ENCODE results near the gene C1QA.

C1QA gene, protein sequence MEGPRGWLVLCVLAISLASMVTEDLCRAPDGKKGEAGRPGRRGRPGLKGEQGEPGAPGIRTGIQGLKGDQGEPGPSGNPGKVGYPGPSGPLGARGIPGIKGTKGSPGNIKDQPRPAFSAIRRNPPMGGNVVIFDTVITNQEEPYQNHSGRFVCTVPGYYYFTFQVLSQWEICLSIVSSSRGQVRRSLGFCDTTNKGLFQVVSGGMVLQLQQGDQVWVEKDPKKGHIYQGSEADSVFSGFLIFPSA

DNA sequence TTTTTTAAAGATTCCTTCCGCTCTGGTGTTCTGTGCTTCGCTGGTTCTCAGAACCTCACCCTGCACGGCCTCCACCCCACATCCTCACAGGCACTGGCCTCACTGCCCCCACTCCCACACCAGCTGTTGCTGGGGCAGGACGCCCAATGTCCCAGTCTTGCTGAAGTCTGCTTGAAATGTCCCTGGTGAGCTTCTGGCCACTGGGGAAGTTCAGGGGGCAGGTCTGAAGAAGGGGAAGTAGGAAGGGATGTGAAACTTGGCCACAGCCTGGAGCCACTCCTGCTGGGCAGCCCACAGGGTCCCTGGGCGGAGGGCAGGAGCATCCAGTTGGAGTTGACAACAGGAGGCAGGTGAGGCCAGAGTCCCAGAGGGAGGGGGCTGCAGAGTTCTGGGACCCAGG is at the start of gene C1QA:
Gene C1QA (plus strand): TSS at position 276 of the 400 bp plus-strand sequence. CDS start 989 bp downstream, outside the sequence.
- DNase-seq (ENCODE audit: low spot score) (no peak), FAIRE-seq (no peak)

DNA sequence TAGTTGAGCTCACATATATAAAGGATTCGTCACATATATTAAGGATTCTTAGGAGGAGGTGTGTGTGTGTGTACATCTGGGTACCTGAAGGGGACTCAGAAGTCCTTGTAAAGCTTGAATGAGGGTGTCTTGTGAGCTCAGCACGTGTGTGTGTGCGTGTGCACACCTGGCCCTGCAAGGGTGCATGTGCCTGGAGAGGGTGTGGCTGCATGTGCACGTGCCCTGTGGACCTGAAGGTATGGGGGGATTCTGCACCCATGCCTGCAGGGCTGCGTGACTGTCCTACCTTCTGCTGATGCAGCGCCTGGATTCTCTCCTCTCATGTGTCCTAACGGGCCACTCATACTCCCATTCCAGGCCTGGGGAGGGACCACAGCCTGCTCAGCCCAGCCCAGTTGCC is 49.2 kb upstream of the C1QA start:
- FAIRE-seq, result no peak
- DNase-seq (ENCODE audit: low spot score), result no peak

DNA sequence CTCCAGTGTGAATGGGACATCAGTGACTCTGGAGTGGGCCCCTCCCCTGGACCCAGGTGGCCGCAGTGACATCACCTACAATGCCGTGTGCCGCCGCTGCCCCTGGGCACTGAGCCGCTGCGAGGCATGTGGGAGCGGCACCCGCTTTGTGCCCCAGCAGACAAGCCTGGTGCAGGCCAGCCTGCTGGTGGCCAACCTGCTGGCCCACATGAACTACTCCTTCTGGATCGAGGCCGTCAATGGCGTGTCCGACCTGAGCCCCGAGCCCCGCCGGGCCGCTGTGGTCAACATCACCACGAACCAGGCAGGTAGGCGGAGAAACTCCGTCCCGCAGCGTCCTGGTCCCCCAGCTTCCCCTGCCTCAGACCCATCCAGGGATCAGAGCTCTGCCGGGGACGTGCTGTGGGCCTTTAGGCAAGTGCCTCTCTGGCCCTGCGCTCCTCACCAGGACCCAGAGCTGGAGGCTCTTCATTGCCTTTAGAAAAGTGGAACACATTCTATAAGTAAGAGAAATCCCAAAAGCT is 47.5 kb upstream of the C1QA start:
- DNase-seq (ENCODE audit: low spot score) (no peak), FAIRE-seq (no peak)

DNA sequence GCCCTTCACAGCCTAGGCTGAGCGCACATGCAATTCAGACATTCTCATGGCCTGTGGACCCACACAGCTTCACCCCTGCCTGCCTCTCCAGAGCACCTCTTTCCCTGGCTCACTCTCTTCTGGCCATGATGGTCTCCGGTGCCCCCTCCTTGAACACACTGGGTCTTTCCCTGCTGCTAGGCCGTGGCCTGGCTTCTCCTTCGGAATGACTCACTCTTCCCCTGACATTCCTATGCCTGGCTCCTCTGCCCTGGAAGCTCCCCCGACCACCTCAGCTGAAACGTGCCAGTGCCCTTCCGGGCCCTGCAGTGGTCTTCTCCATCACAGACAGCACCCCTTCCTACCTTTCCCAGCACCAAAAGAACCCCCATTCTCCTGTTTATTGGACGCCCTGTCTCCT is 44.9 kb upstream of the C1QA start:
- DNase-seq (ENCODE audit: low spot score), result peak; percentile 28
- no peak for FAIRE-seq

DNA sequence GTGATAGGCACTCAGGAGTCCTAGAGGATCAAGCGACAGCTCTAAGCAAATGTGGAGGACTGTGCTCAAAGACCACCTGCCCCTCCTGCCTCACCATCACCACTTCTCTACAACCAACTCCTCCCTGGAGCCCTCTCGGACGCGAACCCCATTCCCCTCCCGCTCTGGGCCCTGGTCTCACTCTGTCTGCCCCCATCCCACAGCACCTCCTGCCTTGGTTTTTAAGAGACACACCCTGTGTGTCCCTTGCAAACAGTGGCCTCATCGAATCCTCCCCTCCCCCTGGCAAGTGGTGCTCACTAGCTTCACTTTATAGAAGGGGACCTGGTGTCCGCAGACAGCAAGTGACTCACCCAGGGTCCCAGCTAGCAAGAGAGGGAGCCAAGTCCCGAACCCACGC is 44.4 kb upstream of the C1QA start:
- no peak for FAIRE-seq
- DNase-seq (ENCODE audit: low spot score), result no peak

DNA sequence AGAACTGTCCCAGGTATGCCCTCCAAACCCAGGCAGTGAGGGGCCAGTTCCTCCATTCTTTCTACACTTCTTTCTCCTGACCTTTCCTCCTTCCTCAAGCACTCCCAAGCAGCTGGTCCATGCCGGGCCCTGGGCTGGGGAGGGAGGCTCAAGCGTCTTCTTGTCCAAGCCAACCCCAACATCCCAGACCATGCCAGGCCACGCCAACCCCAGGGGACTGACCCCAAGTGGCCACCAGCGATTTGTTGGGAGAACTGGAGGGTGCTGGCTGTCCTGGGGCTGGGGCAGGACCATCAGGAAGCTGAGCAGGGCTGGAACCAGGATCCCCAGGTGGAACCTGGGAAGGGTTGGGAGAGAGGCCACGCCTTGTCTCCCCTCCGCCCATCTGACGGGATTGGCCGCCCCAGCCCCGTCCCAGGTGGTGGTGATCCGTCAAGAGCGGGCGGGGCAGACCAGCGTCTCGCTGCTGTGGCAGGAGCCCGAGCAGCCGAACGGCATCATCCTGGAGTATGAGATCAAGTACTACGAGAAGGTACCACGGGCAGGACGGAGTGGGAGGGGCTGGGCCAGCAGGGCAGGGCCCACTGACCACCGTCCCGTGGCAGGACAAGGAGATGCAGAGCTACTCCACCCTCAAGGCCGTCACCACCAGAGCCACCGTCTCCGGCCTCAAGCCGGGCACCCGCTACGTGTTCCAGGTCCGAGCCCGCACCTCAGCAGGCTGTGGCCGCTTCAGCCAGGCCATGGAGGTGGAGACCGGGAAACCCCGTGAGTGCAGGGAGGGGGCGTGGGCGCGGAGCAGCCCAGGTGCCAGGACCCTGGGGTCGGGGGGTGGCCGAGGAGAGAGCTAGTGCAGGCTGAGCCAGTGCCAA is 43.3 kb upstream of the C1QA start:
- DNase-seq (ENCODE audit: low spot score), result no peak
- no peak for FAIRE-seq

DNA sequence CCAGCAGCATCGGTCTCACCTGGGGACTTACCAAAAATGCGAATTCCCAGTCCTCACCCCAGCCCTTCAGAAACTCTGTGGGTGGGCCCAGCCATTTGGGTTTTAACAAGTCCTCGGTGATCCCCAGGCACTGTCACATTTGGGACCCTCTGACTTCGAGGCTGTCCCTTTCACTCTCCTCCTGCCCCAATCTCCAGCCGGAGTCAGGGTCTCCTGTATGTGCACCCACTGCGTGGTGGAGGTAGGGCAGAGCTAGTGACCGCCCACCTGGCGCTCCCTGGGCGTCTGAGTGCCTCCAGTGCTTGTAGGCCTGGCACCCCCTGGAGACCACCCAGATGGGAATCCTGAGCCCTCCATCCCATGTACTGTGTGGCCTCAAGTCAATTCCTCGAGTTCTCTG is 42.0 kb upstream of the C1QA start:
- FAIRE-seq, result no peak

DNA sequence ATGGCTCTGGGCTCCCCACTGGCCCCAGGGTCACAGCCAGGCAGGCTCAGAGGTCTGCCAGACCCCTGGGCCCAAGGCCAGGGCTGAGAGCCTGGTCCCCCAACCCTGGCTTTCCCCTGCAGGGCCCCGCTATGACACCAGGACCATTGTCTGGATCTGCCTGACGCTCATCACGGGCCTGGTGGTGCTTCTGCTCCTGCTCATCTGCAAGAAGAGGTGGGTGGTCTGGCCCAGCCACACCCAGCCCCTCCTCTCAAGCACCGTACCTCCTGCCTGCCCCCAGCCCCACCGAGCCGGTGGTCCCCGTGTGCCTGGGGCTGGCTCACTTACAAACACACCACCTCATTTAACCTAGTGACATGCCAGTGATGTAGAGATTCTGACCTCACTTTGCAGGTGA is 41.3 kb upstream of the C1QA start:
- FAIRE-seq (no peak), DNase-seq (ENCODE audit: low spot score) (no peak)

More for the DNA sequence above, 42.0 kb upstream of the C1QA start:
- no peak for DNase-seq (ENCODE audit: low spot score)

DNA sequence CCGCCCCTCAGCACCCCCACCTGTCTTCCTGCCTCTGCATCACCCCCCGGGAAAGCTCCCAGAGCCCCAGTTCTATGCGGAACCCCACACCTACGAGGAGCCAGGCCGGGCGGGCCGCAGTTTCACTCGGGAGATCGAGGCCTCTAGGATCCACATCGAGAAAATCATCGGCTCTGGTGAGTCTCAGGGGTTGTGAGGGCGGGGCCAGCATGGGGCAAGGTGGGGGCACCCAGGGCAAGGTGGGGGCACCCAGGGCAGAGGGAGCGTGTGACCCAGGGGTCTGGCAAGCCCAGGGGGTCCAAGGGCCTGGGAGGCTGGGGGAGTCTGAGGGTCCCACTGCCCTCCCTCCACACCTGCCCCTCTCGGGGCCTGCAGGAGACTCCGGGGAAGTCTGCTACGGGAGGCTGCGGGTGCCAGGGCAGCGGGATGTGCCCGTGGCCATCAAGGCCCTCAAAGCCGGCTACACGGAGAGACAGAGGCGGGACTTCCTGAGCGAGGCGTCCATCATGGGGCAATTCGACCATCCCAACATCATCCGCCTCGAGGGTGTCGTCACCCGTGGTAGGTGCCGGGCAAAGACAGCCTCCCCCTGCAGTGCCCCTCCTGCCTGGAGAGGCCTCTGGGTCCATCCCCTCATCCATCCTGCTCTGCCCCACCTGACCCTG is 39.0 kb upstream of the C1QA start:
- DNase-seq (ENCODE audit: low spot score), result no peak
- no peak for FAIRE-seq

DNA sequence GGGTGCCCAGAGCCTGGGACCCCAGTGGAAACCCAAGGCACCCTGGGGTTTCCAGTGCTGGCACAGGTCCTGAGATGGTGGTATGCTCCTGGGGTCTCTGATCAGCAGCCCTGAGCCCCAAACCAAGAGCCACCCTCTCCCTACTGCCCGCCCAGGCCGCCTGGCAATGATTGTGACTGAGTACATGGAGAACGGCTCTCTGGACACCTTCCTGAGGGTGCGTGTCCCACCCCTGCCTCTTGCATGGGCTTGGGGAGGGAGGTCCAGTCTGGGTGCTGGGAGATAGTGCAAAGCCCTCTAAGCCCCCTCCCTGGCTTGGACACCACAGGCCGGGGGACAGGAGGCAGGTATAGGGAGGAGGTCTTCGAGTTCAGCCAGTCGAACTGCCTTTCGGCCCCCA is 38.4 kb upstream of the C1QA start:
- FAIRE-seq (no peak), DNase-seq (ENCODE audit: low spot score) (no peak)

DNA sequence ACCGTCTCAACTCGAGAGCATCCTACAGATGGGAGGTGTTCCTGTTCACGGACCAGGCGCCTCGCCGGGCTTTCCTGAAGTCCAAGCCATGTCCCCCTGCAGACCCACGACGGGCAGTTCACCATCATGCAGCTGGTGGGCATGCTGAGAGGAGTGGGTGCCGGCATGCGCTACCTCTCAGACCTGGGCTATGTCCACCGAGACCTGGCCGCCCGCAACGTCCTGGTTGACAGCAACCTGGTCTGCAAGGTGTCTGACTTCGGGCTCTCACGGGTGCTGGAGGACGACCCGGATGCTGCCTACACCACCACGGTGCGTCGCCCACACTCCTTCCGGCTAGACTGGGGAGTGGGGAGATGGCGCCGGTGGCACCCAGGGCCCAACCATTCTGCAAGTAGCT is 37.7 kb upstream of the C1QA start:
- DNase-seq (ENCODE audit: low spot score), result no peak
- FAIRE-seq, result no peak

DNA sequence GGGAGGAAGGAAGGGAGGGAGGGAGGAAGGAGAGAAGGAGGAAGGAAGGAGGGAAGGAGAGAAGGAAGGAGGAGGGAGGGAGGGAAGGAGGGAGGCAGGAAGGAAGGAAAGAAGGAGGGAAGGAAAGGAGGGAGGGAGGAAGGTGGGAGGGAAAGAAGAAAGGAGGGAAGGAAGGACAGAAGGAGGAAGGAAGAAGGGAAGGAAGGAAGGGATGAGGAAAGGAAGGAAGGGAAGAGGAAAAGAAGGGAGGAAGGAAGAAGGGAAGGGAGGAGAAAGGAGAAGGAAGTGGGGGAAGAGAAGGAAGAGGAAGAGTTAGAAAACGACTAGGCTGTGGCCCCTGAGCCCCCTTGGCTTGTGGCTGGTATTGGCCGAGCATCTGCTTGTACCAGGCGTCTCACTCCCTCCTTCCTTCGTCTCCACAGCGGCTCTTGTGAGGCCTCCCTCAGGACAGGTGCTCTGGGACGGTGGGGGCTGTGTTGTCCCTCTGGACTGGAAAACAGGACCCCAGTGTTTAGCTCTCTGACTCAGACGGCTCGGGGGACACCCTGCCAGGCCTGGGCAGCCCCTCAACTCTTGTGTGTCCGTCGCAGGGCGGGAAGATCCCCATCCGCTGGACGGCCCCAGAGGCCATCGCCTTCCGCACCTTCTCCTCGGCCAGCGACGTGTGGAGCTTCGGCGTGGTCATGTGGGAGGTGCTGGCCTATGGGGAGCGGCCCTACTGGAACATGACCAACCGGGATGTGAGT is 36.2 kb upstream of the C1QA start:
- DNase-seq (ENCODE audit: low spot score) (peak; percentile 41), FAIRE-seq (peak; percentile 69)

DNA sequence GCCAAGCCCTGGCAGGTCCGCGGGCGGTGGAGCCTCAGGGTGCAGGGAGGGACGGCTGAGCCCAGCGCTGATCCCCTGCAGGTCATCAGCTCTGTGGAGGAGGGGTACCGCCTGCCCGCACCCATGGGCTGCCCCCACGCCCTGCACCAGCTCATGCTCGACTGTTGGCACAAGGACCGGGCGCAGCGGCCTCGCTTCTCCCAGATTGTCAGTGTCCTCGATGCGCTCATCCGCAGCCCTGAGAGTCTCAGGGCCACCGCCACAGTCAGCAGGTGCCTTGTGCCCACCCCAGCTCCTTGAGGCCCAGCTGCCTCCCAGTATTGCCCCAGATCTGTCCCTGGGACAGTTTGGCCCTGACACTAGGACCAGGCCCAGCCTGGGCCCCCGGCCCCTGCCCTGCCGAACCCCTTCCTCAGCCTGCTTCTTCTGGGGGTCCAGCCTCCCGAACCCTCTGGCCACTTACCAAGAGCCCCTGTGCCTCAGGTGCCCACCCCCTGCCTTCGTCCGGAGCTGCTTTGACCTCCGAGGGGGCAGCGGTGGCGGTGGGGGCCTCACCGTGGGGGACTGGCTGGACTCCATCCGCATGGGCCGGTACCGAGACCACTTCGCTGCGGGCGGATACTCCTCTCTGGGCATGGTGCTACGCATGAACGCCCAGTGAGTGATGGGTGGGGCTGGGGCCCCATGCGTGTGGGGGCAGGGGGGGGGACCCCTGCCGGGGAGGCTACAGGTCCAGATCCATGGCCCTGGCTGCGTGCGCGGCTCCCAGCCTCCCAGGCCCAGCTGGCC is 35.4 kb upstream of the C1QA start:
- DNase-seq (ENCODE audit: low spot score), result no peak
- no peak for FAIRE-seq

DNA sequence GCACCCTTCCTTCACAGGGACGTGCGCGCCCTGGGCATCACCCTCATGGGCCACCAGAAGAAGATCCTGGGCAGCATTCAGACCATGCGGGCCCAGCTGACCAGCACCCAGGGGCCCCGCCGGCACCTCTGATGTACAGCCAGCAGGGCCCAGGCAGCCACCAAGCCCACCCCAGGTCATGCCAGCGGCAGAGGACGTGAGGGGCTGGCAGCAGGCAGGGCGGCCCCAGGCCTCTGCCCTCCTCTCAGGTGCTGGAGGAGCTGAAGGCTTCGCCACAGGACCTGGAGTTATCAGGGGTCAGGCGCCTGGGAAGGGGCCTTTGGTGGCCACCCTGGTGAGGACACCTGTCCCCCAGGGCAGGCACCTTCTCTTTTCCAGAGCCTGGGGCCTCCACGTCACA is 34.8 kb upstream of the C1QA start:
- no peak for FAIRE-seq
- no peak for DNase-seq (ENCODE audit: low spot score)

DNA sequence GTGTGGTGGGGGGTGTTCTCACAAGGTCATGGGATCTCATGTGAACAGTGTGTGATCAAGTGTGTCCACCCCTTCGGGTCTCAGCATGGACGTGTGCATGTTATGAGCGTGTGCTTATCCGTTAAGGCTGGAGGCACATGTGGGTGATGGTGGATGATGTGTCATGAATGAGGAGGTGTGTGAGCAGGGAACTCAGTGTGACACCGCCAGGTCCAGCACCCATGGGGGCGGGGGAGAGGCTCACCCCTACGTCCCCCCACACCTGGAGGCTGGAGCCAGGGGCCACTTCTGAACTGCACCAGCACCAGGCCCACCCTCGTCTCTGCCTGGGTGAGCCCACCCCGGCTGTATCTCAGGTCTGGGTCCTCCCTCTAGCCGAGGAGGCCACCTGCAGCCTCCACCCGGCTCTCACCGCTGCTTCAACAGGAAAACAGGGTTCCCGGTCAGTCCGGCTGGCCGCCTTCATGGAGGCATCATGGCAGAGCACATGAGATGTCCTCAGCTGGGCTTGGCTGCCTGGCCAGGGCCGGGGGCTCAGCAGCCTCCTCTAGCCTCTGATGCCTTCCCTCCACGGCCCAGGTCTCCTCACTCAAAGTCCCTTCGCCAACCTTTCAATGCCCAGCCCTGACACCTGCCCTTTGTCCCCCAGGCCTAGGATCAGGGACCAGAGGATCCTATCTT is 34.2 kb upstream of the C1QA start:
- DNase-seq (ENCODE audit: low spot score), result no peak
- no peak for FAIRE-seq

DNA sequence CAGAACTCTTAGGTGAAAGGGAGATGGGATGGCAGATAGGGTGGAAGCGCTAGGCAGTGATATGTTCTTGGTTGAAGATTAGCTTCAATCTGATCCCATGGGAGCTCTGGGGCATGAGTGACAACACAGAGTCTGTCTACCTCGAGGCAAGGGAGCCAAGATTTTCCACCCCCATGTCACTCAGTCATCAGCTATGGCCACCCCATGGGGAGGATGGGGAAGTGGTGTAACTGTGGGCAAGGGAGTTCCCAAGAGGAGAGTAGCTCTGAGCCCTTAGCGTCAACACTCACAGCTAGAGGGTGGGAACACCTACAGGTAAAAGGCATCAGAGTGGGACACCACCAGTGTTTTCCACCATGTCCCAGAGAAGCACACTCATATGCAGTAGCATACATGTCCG is 30.3 kb upstream of the C1QA start:
- no peak for DNase-seq (ENCODE audit: low spot score)
- no peak for FAIRE-seq

DNA sequence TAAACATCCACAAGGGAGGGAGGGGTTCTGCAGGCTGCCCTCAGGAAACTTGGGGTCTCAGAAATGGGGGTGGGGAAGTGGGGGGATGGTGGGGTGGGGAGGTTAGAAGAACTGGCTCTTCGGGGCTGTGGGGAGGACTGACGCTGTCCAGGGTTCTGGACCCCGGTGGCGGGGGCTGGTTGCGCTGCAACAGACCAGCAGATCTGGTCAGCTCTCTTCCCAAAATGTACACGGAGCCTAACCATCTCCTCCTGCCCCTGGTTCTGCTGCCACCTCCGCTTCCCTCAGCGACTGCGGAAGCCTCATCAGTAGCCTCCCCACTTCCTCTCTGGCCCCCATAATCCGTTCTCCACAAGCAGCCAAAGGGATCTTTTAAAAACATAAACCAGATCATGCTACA is 29.3 kb upstream of the C1QA start:
- no peak for FAIRE-seq
- DNase-seq (ENCODE audit: low spot score), result peak; percentile 52

DNA sequence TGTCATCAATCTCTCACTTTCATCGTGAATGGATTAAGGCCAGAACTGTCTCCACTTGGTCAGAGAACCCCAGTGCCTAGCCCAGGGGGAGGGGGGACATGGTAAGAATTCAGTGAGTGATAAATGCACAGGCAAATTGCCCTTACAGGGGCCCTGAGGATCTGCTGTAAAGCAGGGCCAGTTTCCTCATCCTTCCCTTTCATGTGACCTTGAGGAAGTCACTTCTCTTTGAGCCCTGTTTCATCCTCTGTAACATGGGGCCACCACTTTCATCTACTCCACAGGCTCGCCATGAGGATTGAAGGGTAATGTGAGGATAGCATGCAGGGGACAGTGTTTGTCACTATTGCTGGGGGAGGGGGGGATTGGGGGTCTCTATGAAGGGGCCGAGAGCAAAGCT is 28.1 kb upstream of the C1QA start:
- FAIRE-seq, result no peak

DNA sequence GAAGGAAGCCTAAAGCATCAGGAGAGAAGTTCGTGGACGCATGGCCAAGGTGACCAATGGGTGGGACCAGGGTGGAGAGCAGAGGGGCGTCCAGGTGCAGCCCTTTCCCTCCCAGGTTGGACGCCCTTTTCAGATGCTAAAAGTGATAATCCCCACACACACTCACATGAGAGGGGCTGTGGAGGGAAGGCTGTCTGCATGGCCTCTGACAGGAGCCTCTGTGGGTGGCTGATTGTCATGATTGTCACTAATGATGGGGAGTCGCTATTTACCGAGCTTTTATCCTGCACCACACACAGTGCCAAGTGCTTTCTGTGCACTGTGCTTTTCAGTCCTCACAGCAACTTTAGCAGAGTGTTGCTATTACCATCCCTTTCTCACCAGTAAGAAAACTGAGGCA is 27.1 kb upstream of the C1QA start:
- DNase-seq (ENCODE audit: low spot score) (no peak), FAIRE-seq (no peak)

More for the DNA sequence above, 28.1 kb upstream of the C1QA start:
- no peak for DNase-seq (ENCODE audit: low spot score)

DNA sequence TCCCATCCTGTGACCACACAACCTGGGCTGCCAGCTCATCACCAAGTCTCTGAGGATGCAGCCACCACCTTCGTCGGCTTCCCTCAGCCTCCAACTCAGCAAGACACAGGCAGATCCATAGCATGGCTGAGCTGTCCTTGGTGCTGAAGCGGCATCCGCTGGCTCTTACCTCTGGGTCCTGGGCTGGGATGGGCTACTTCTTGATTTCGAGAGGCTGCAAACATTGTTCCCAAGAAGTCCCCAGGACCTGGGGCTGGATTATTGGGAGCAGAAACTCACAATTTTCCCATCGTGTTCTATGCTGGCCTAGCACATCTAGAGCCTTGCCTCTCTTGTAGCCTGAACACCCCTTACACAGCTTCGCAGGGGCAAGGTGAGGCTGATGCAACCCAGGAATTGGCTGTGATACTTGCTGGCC is 24.9 kb upstream of the C1QA start:
- FAIRE-seq (no peak), DNase-seq (ENCODE audit: low spot score) (peak; percentile 70)

All from urothelium cell line (cell line).